HG02973 (cell line): ENCODE data around the gene DALRD3.

Experiments used
- ATAC-seq: cut with Tn5 transposase; IDR thresholded peaks from one replicate; pipeline ENCODE4 v1.9.1; 2021; ENCODE audit warnings: moderate library complexity; ENCODE audit not compliant: unreplicated experiment

The DALRD3 gene

DNA sequence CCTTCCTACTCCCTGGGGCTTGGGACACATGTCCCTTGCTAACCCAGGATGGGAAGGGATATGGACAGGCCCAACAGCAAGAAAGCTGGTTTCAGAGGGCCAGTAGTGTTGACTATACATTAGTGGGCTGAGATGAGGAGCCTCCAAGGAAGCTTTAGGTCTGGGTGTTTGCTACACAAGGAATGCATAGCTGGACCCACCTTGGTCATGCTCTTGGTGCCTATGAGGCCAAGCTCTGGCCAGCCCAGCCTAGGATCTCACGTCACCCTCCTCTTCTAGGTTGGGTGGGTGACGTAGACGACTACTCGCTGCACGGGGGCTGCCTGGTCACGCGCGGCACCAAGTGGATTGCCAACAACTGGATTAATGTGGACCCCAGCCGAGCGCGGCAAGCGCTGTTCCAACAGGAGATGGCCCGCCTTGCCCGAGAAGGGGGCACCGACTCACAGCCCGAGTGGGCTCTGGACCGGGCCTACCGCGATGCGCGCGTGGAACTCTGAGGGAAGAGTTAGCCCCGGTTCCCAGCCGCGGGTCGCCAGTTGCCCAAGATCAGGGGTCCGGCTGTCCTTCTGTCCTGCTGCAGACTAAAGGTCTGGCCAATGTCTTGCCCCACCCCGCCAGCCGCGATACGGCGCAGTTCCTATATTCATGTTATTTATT lies 11.8 kb downstream of the DALRD3 start:
- ATAC-seq: no peak

DNA sequence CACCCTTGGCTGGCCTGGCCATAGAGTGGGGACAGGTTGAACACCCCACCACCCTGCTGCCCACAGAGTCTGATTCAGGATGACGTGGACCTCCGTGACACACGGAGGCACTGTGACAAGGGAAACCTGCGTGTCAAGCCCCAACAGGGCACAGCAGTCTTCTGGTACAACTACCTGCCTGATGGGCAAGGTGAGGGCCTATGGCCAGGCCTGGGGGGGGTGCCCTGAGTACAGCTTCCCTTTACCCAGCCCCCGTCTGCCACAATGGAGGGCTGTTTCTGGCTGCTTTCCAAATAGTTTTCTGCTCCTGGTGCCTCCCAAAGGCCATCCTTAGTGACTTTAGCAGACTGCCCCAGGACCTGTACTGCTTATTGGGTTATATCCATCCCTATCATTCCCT lies 12.4 kb downstream of the DALRD3 start:
- ATAC-seq: no peak

- no peak for ATAC-seq
These were observed 13.1 kb downstream of the DALRD3 start for GRCh38 chr3:49005303-49005680.

DNA sequence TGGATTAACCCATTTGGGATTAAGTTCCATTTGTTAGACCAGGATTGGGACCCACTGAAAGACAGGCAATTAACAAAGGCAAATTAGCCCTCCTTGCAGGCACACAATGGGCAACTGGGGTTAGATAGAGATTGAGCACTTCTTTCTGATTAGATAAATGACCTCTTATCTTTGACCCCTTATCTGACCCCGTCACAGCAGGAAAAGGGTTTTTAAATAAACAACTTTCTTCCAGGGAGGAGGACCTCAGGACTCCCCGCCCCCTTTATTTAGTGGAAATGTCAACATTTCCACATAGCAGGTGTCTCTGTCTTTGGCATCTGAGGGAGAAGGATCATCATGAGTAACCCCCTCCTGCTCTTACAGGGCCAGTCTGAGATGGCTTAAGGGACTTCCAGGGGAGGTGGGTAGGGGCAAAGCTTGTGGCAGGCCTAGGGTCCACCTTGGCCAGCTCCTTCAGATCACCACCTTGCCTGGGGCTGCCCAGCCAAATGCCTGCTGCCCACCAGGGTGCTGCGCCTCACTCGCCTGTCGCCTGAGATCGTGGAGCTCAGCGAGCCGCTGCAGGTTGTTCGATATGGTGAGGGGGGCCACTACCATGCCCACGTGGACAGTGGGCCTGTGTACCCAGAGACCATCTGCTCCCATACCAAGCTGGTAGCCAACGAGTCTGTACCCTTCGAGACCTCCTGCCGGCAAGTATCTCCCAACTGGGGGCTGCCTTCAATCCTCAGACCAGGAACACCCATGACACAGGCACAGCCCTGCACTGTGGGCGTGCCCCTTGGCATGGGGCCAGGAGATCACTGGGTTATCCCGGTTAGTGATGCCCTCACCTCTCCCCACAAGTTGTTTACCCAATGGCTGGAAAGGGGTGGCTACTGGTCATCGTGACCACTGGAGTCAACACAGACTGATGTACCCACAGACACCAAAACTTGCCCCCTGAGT lies 13.8 kb downstream of the DALRD3 start:
- no peak for ATAC-seq

- no peak for ATAC-seq
These were observed 17.2 kb downstream of the DALRD3 start for GRCh38 chr3:49001155-49001554.

DNA sequence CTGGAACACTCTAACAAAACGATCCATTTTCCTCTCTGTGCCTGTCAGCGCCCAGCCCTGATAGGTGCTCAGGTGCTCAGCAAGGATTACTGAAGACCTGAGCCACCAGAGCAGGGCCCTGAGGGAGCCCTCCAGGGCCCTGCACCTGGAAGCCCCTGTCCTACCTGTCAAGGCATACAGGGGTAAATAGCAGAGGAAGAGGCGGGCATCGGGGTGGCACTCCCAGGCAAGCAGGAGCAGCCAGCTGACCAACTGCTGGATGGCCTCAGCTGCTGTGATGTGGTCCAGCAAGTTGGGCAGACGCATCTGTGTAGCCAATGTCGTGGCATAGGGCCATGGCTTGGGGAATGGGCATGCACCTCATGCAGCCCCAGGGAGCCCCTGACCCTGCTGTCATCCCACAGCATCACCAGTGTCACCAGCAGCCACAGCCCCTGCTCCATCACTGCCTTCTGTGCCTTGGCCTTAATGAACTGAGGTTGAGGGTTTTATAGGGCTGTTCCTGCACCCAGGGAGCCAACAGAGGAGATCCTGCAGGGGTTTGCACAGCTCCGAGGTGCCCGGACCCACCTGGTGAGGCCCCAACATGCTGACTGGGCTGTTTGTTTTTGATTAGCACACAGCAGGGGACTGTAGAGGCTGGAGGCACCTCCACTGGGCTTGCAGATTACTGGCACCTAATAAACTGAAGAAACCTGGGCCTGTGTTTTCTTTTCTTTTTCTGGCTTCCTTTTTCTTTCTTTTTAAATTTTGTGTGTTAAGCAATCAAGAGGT lies 19.1 kb downstream of the DALRD3 start:
- ATAC-seq: no peak

- no peak for ATAC-seq
These were observed 20.4 kb downstream of the DALRD3 start for GRCh38 chr3:48997714-48998637.

DNA sequence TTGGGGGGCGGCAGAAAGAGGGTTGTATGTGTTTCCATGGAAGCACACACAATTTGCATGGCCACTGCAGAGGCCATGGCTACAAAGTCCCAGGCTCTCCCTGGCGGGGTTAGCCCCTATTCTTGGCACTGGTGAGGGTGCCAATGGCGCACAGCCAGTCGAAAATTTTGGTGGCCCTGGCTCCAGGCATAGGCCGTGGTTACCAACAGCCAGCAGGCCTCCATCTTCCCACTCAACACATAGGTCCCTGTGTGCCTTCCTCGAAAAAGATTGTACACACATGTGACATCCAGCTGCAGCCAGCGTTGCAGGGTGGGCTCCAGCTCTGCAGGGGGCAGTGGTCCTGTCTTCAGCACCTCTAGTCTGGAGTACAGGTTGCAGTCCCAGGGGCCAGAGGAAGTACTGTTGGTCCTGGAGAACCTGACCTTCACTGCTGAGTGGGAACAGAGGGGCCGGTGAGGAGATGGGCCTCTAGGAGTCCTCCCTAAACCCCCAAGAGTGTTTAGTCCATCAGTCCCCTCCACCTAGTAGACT lies 21.2 kb downstream of the DALRD3 start:
- no peak for ATAC-seq

GRCh38 chr3:48996640-48997039 lies 21.7 kb downstream of the DALRD3 start:
- ATAC-seq: no peak

GRCh38 chr3:48993834-48994233 lies 24.5 kb downstream of the DALRD3 start:
- ATAC-seq: no peak

DNA sequence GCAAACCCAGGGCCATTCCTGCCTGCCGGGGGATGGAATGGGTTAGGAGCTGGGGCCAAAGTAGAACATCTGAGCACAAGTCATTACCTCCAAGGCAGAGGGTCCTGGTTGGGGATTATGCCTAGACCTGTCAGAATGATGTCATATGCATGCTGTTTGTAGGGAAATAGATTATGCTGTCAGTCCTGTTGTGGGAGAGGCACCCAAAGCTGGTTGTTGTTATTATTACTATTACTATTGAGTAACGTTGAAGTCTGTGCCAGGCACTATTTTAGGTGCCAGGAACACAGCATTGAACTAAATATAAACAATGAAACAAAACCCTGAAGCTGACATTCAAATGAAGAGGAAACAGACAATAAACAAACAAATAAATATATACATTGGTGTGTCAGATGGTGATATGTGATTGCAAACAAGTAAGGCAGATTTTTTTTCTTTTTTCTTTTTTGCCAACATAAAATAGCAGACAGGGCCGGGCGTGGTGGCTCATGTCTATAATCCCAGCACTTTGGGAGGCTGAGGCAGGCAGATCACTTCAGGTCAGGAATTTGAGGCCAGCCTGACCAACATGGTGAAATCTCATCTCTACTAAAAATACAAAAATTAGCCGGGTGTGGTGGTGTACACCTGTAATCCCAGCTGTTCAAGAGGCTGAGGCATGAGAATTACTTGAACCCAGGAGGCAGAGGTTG lies 26.4 kb downstream of the DALRD3 start:
- no peak for ATAC-seq

DNA sequence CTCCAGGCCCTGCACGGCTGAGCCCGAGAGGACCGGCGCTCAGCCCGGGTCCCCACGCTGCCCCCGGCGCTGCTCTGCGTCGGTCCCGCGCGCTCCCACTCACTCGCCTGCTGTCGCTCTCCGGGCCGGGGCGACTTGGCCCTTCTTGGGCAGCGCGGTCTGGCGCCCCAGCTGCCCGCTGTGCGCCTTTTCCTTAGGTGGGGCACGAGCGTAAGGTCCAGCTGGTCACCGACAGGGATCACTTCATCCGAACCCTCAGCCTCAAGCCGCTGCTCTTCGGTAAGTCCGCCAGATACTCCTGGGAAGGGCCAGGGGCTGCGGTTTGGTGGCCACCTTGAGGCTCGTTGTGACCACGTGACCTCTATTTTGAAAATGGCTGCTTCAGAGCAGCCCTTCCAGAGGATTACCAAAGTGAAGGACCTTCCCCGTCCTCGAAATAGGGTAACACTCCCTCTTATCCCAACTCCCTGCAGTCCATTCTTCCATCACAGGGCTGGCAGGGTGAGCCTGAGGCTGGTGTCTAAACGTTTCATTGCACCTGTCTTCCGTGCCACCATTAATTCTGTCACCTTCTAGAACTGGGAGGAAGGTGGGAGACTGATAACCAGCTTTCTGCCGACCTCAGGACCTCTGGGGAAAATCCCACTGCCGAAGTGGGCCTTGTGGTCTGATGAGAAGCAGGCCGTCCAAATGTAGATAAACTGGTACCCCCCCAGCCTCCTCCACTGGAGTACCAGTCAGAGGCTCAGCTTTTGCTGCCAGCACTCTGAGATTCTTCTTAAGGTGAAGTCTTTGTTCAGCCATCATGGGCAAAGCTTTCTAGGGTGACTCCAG lies 27.5 kb downstream of the DALRD3 start:
- no peak for ATAC-seq

DNA sequence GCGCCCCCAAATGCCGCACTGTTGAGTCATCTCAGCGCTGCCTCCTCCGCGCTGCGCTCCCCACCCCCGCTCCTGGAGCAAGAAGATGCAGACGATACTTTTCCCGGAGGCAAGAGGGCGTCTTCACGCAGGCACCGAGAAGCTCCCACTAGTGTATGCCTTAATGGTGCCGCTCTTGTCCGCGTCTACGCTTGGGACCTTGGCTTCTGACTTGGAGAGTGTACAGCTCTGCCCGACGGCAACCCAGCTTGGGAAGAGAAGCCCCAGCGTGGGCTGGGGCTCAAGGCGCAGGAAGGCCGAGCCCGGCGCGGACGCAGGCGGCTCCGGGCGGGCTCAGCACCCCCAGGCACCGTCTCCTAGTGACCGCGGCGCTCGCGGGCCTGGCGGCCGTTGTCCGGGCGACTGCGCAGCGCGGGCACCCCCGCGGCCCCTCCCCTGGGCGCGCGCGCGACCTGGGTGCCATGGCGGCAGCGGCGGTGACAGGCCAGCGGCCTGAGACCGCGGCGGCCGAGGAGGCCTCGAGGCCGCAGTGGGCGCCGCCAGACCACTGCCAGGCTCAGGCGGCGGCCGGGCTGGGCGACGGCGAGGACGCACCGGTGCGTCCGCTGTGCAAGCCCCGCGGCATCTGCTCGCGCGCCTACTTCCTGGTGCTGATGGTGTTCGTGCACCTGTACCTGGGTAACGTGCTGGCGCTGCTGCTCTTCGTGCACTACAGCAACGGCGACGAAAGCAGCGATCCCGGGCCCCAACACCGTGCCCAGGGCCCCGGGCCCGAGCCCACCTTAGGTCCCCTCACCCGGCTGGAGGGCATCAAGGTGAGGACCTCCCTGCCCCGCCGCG lies 28.4 kb downstream of the DALRD3 start, which contains the start of gene P4HTM:
Gene P4HTM (plus strand): TSS at position 446 of the 840 bp plus-strand sequence. CDS start 16 bp downstream, at position 462.
- peak; percentile 47 for ATAC-seq

- no peak for ATAC-seq
These were observed 29.1 kb downstream of the DALRD3 start for GRCh38 chr3:48989126-48989795.

DNA sequence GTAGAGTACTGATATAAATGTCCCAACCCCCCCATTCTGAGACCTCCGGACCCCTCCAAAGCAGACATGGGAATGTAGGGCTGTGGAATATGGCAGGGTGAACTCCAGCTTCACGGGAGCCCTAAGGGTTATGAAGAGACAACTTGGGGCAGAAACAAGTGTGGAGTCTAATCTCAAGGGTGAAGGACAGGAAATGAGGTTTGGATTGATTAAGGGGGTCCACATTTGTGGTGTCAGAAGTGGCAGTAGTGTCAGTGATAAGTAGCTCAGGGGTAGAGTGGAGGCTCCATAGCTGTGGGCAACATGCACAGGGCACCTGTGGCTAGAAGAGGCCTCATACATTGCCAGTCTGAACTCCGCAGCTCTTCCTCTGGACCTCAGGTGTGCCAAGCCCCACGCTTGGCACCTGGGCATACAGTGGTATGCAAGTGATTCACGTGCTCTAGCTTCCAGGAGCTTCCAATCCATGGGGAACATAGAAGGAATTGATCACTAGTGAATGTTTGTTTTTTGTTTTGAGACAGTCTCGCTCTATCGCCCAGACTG lies 32.5 kb downstream of the DALRD3 start:
- no peak for ATAC-seq

DNA sequence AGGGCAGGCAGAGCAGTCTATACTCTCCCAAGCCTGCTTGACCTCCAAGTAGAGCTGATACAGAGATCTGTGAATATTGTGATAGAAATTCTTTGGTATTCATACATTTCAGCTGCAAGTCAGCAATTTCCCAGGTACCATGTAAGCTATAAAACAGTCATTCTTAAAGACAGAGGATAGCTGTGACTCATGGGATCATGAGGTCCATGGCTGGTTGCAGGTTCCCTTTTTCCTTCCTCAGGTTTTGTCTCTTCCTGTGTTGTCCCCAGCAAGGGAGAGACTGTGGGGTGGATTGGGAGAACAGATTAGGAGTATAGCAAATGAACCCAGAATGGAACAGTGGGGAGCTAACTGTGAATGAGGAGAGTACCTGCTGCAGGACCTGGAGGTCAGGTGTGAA lies 33.7 kb downstream of the DALRD3 start:
- ATAC-seq: no peak

DNA sequence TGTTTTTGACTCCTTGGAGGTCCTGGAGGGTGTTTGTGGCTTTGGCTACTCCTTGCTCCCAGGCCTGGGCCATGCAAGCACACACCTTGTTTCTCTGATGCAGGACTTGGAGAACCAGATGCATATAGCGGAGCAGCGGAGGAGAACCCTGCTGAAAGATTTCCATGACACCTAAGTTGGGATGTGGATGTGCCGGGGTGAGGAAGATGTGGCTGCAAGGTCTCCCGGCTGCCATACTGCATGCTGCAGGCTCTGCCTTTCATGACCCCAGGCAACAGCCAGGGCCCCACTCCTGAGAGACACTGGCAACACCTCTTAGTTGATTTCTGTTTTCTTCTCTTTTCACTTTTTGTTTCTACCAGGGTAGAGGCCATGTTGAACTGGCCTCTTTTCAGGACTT lies 35.3 kb downstream of the DALRD3 start:
- ATAC-seq: no peak
